Activated T-helper 9 cell treated with anti-CD3 and anti-CD28 coated beads, Interleukin-2, amount 50 U/mL, for 16 hours (primary cell): ENCODE data around the gene SLF2.

Experiments used
- DNase-seq: peaks from one replicate; pipeline ENCODE4 v3.0.0-alpha.2; 2020; ENCODE audit warnings: low read depth

The SLF2 gene

GRCh38 chr10:100899171-100899570, 13.6 kb upstream of the SLF2 start:
- DNase-seq: no peak

GRCh38 chr10:100901051-100901450, 11.7 kb upstream of the SLF2 start:
- no peak for DNase-seq

- no peak for DNase-seq
Measured at GRCh38 chr10:100902622-100903021, 10.1 kb upstream of the SLF2 start.

- no peak for DNase-seq
Measured at GRCh38 chr10:100904917-100905316, 7.8 kb upstream of the SLF2 start.

GRCh38 chr10:100907175-100907574, 5.6 kb upstream of the SLF2 start:
- DNase-seq: no peak

GRCh38 chr10:100907773-100908363, 4.9 kb upstream of the SLF2 start:
- DNase-seq: no peak

GRCh38 chr10:100908378-100908777, 4.4 kb upstream of the SLF2 start:
- no peak for DNase-seq

GRCh38 chr10:100909501-100910263, 3.1 kb upstream of the SLF2 start:
- no peak for DNase-seq

- DNase-seq: no peak
Measured at GRCh38 chr10:100911472-100911871, 1.3 kb upstream of the SLF2 start.

- no peak for DNase-seq
Measured at GRCh38 chr10:100912013-100912604, 654 bp upstream of the SLF2 start.

- no peak for DNase-seq
Measured at GRCh38 chr10:100913470-100913865, 705 bp downstream of the SLF2 start.

GRCh38 chr10:100917071-100917470, 4.3 kb downstream of the SLF2 start:
- no peak for DNase-seq

GRCh38 chr10:100923580-100923979, 10.8 kb downstream of the SLF2 start:
- DNase-seq: no peak

- DNase-seq: no peak
Measured at GRCh38 chr10:100927266-100927665, 14.5 kb downstream of the SLF2 start.

GRCh38 chr10:100928039-100928438, 15.3 kb downstream of the SLF2 start:
- no peak for DNase-seq

GRCh38 chr10:100930368-100930767, 17.6 kb downstream of the SLF2 start:
- no peak for DNase-seq

- no peak for DNase-seq
Measured at GRCh38 chr10:100934084-100934659, 21.4 kb downstream of the SLF2 start.

GRCh38 chr10:100939763-100940344, 27.1 kb downstream of the SLF2 start:
- DNase-seq: no peak

GRCh38 chr10:100942229-100942628, 29.5 kb downstream of the SLF2 start:
- no peak for DNase-seq

- no peak for DNase-seq
Measured at GRCh38 chr10:100943508-100943907, 30.7 kb downstream of the SLF2 start.

- no peak for DNase-seq
Measured at GRCh38 chr10:100945754-100946153, 33.0 kb downstream of the SLF2 start.

- no peak for DNase-seq
Measured at GRCh38 chr10:100948916-100949315, 36.2 kb downstream of the SLF2 start.

- DNase-seq: no peak
Measured at GRCh38 chr10:100960251-100960650, 47.5 kb downstream of the SLF2 start.
